Spleen (tissue), 11 donors: ENCODE measurements around the gene PDCD10. TPM values are rescaled to one million over a fixed set of nuclear protein-coding genes. Genes with fewer than 3 reads are reported as not detected.

Source experiments
- DNase-seq: peaks from one replicate; pipeline ENCODE4 v3.0.0-alpha.2; 2020
- H3K27ac ChIP-seq, 8 donors: fragments of 200-600 bp; sonication (generic) in 7 of 8; 1 replicate in 4 of 8; 2 replicates in 4 of 8; pipeline versions ENCODE4 v1.5.0 to v1.8.0; 2016 to 2021; ENCODE audit warnings: inconsistent platforms in 4 of 8, mild to moderate bottlenecking in 4 of 8, moderate library complexity in 1 of 8
- H3K27me3 ChIP-seq, 7 donors: fragments of 200-600 bp; sonication (generic) in 6 of 7; replicated peaks in 1 of 7; 1 replicate in 4 of 7; 2 replicates in 3 of 7; pipeline versions ENCODE4 v1.5.0 to v1.8.0; 2016 to 2021; ENCODE audit warnings: inconsistent platforms in 3 of 7, mild to moderate bottlenecking in 1 of 7
- H3K36me3 ChIP-seq, 6 donors: fragments of 200-600 bp; sonication (generic) in 5 of 6; 1 replicate in 4 of 6; 2 replicates in 2 of 6; pipeline versions ENCODE4 v1.5.0 to v1.8.0; 2016 to 2021; ENCODE audit warnings: inconsistent platforms in 2 of 6
- H3K4me1 ChIP-seq, 6 donors: fragments of 200-600 bp; sonication (generic) in 5 of 6; 1 replicate in 3 of 6; 2 replicates in 3 of 6; pipeline versions ENCODE4 v1.5.0 to v1.8.0; 2016 to 2021; ENCODE audit warnings: inconsistent platforms in 3 of 6
- H3K4me3 ChIP-seq, 8 donors: fragments of 200-600 bp; sonication (generic) in 7 of 8; 1 replicate in 4 of 8; 2 replicates in 4 of 8; pipeline versions ENCODE4 v1.5.0 to v1.8.0; 2016 to 2021; ENCODE audit warnings: inconsistent platforms in 4 of 8, mild to moderate bottlenecking in 4 of 8, moderate library complexity in 2 of 8
- H3K9me3 ChIP-seq, 8 donors: fragments of 200-600 bp; sonication (generic) in 7 of 8; 1 replicate in 4 of 8; 2 replicates in 4 of 8; pipeline versions ENCODE4 v1.5.0 to v1.8.0; 2016 to 2021; ENCODE audit warnings: inconsistent platforms in 4 of 8
- CTCF ChIP-seq, 11 experiments: fragments of 200-600 bp in 7 of 11; fragments of 450-650 bp in 4 of 11; sonication (generic) in 4 of 11; IDR thresholded peaks in 8 of 11; conservative IDR thresholded peaks in 3 of 11; 1 replicate in 7 of 11; 2 replicates in 4 of 11; pipeline versions ENCODE4 v1.4.0 to v1.8.0; 2016 to 2021; ENCODE audit warnings: antibody characterized with exemption in 11 of 11, inconsistent platforms in 4 of 11, mild to moderate bottlenecking in 1 of 11
- POLR2A ChIP-seq, 3 donors: fragments of 450-650 bp; IDR thresholded peaks; one replicate each; pipeline ENCODE4 v1.5.1; 2017; ENCODE audit warnings: antibody characterized with exemption in 3 of 3, mild to moderate bottlenecking in 1 of 3
- POLR2AphosphoS5 ChIP-seq, 3 donors: sonication (generic); formaldehyde crosslinking; IDR thresholded peaks; one replicate each; pipeline ENCODE4 v1.5.1; 2017; ENCODE audit warnings: antibody characterized with exemption in 3 of 3
- WGBS, 5 donors: extraction: QIAGEN DNeasy Blood & Tissue Kit in 3 of 5; methylation state at CpG; one replicate each; pipeline versions ENCODE4 v1.1.5 to v1.1.7; 2013 to 2018; 5-methylcytosine and 5-hydroxymethylcytosine counted together
- intact Hi-C: fragments of 100-400 bp; cut with DNase I; formaldehyde crosslinking; loops from one replicate; pipeline ENCODE4 v1.15.0; 2023; ENCODE audit warnings: low total_unique reads
- polyA plus RNA-seq, 3 donors: library from polyadenylated mRNA; stranded (reverse); fragments of 200-250 nt; gene quantifications; one replicate each; pipeline ENCODE4 v1.2.1, GENCODE V29; 2013
- total RNA-seq, 7 donors: library from RNA; depleted of rRNA in 3 of 7; stranded (reverse); fragments of >200 nt in 3 of 7; fragmentation: NEBNext Ultra II Directional in 4 of 7; extraction: Animal tissue kit (Norgen Biotek cat#: 25700) in 4 of 7; gene quantifications; one replicate each; pipeline versions ENCODE4 v1.1.0 to v1.2.1, GENCODE V29; 2016 to 2021
- donor health status: healthy with polysubstance abuse.
- donor health status: DM: no; HTN: no; CAD: no; lungs with moderate emphysema.
- donor health status: DM: no; HTN: no; CAD: no.
- donor health status: Bipolar disorder and iron deficiency.
- donor health status: healthy.
- donor health status: DM: no; HTN: no; CAD: no.
- donor health status: DM: yes; HTN: yes; CAD: no.

Gene PDCD10
- total and polyA plus RNA-seq, 10 donors = 25.5 to 94.5 (median 51.0) TPM

- no peaks in the 10 kb centered on the region for H3K27me3 ChIP-seq
- H3K36me3 ChIP-seq = peaks cover 0 to 3% (median 0%) of the 10 kb centered on the region in 6 donors
- TF ChIP-seq POLR2AphosphoS5 (IDR thresholded peaks at IDR 0.05) (no peak), POLR2A (IDR thresholded peaks at IDR 0.05) (no peak), CTCF (IDR thresholded peaks at IDR 0.05 in 8 of 11, conservative IDR thresholded peaks at IDR 0.05 in 3 of 11) (peak in 7 of 11 experiments; percentile 11 to 48 (median 29))
- whole genome bisulfite sequencing, 5 donors = 57 to 63% (median 60%) methylated on average over 2 of the region's 2 CpGs
- intact Hi-C loops = no loop called here
- no peak overlapping the region for H3K4me3 ChIP-seq
- no peaks in the 10 kb centered on the region for H3K9me3 ChIP-seq
- no peak overlapping the region for H3K27ac ChIP-seq
- peaks cover 0 to 31% (median 13%) of the 10 kb centered on the region in 6 donors for H3K4me1 ChIP-seq
- no peak for DNase-seq
Observed at GRCh38 chr3:167740961-167741587, 6.4 kb upstream of the PDCD10 start.

GRCh38 chr3:167739190-167739810 is 4.6 kb upstream of the PDCD10 start:
- intact Hi-C loops = no loop called here
- WGBS, 5 donors = 93 to 96% (median 95%) methylated on average over 4 of the region's 4 CpGs
- peaks cover 0 to 36% (median 18%) of the 10 kb centered on the region in 6 donors for H3K4me1 ChIP-seq
- no peaks in the 10 kb centered on the region for H3K27me3 ChIP-seq
- no peak for TF ChIP-seq POLR2AphosphoS5 (IDR thresholded peaks at IDR 0.05)
- TF ChIP-seq POLR2A (IDR thresholded peaks at IDR 0.05) = no peak
- no peak for TF ChIP-seq CTCF (IDR thresholded peaks at IDR 0.05 in 8 of 11, conservative IDR thresholded peaks at IDR 0.05 in 3 of 11)
- peaks cover 0 to 3% (median 0%) of the 10 kb centered on the region in 6 donors for H3K36me3 ChIP-seq
- H3K4me3 ChIP-seq = no peak overlapping the region
- DNase-seq = no peak
- no peak overlapping the region for H3K27ac ChIP-seq
- H3K9me3 ChIP-seq = no peaks in the 10 kb centered on the region

- Histone ChIP-seq H3K27ac (no peak overlapping the region), H3K36me3 (no peaks in the 10 kb centered on the region), H3K4me1 (peaks cover 7 to 48% (median 29%) of the 10 kb centered on the region in 6 donors), H3K27me3 (no peaks in the 10 kb centered on the region), H3K4me3 (no peak overlapping the region), H3K9me3 (no peaks in the 10 kb centered on the region)
- TF ChIP-seq POLR2A (IDR thresholded peaks at IDR 0.05) = no peak
- TF ChIP-seq POLR2AphosphoS5 (IDR thresholded peaks at IDR 0.05) = no peak
- TF ChIP-seq CTCF (IDR thresholded peaks at IDR 0.05 in 8 of 11, conservative IDR thresholded peaks at IDR 0.05 in 3 of 11) = no peak
- intact Hi-C loops = no loop called here
- WGBS, 5 donors = 81 to 91% (median 84%) methylated on average over 2 of the region's 2 CpGs
- DNase-seq = no peak
Observed at GRCh38 chr3:167738037-167738436, 3.3 kb upstream of the PDCD10 start.

- no peak for DNase-seq
- no peaks in the 10 kb centered on the region for H3K9me3 ChIP-seq
- no peak overlapping the region for H3K27ac ChIP-seq
- H3K36me3 ChIP-seq = peaks cover 0 to 1% (median 0%) of the 10 kb centered on the region in 6 donors
- intact Hi-C loops = no loop called here
- TF ChIP-seq POLR2AphosphoS5 (IDR thresholded peaks at IDR 0.05) (no peak), POLR2A (IDR thresholded peaks at IDR 0.05) (no peak), CTCF (IDR thresholded peaks at IDR 0.05 in 8 of 11, conservative IDR thresholded peaks at IDR 0.05 in 3 of 11) (no peak)
- peaks cover 11 to 59% (median 40%) of the 10 kb centered on the region in 6 donors for H3K4me1 ChIP-seq
- no peaks in the 10 kb centered on the region for H3K27me3 ChIP-seq
- H3K4me3 ChIP-seq = no peak overlapping the region
- 82 to 95% (median 92%) methylated on average over 2 of the region's 2 CpGs for WGBS, 5 donors
Observed at GRCh38 chr3:167736997-167737396, 2.3 kb upstream of the PDCD10 start.
